Stimulated activated CD4-positive, alpha-beta T cell treated with anti-CD3 and anti-CD28 coated beads, Interleukin-4, amount 100 ng/mL, for 24 hours (primary cell): ENCODE results near the gene STRN4.
A peak's percentile ranks its signal among the peaks of the same experiment; 100 is the strongest.

Experiments
- DNase-seq: peaks from one replicate; pipeline ENCODE4 v3.0.0-alpha.2; 2020

STRN4 gene

DNA sequence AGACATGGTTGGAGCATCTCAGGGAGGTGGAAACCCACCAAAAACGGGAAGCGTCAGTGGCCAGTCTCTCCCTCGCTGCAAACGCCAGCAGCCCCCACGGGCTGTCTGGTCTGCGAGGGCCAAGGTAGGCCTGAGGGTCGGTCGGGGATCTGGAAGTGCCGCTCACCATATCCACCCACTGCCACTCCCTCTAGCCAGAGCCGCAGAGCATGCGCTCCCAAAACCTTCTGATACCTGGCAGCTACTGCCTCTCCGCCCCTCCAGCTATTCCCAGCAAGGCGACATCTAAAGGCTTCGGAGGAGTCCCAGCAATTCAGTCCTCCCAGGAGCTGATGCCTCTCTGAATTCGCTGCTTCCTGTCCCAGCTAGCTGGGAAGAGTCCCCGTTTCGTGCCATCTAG is 4.8 kb downstream of the STRN4 start:
- no peak for DNase-seq

DNA sequence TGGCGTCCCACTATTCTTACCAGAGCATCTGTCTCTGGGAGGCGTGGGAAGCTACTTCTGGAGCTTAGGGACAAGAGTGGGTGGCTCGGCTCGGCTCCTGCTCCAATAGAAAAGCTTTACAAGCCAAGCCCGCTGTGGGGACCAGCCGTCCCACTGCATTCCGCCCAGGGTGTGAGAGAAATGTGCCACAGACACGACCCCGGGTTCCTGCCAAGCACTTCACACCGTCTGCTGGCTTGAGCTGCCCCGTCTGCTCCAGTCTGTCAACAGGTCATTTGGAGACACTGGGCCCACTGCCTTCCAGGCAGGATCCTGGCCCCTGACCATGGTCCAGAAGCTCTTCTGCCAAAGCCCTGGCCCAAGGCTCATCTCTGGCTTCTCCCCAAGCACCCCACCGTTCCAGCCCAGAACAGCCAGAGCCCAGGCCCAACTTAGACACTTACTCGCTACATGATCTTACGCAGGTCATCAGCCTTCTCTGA is 6.9 kb downstream of the STRN4 start:
- DNase-seq = no peak

DNA sequence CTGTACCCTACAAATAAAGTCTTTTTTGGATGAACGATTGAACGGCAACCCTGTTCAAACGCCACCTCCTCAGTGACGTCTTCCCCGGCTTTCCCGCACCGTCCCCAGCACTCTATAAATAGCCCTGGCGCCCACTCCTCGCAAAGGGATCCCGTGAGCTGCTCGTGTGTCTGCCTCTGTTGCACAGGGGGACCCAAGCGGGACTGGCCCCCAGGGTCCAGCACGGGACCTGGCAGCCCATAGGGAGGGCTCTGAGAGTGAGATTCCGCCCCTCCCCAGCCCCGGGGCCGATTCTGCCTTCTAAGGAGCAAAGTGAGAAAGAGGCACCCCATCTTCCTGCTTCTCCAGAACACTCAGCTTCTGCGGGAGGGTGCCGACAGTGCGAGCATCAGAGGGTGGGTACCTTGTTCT is 8.5 kb downstream of the STRN4 start:
- DNase-seq = no peak

- no peak for DNase-seq
These were observed 9.0 kb downstream of the STRN4 start for GRCh38 chr19:46737298-46737654.

GRCh38 chr19:46736531-46737297 is 9.5 kb downstream of the STRN4 start:
- DNase-seq = no peak

- no peak for DNase-seq
These were observed 12.5 kb downstream of the STRN4 start for GRCh38 chr19:46733690-46734292.

- DNase-seq = no peak
These were observed 13.1 kb downstream of the STRN4 start for GRCh38 chr19:46732966-46733689.

DNA sequence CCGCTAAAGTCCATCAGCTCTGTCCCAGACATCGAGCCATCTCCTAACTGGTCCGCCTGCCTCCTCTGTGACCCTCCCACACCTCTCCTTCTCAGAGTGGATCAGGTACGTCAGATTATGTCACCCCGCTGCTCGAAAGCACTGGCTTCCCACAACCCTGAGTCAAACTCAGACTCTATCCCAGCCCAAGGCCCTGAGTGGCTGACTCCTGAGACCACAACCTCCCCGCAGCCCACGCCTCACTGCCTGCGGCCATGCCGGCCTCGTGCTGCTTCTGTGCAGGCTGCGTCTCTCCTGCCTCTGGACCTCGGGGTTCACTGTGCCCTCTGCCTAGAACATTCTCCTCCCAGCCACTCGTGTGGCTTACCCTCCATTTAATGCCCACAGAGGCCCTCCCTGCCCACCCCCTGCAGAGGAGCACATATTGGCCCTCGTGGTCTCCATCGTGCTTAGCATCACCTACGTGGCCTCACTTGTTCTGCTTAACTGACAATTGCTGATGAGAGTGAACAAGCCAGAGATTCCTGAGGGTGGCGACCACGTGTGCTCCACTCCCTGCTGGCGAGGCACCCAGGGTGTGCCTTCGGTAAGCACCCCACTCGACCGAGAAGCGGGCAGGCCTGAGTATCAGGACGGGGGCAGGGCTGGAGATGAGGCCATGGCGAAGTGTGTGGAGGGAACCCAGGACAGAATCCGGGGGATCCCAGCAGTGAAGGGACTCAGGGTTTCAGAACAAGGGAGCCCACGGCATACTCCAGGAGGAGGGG is 13.9 kb downstream of the STRN4 start:
- no peak for DNase-seq

DNA sequence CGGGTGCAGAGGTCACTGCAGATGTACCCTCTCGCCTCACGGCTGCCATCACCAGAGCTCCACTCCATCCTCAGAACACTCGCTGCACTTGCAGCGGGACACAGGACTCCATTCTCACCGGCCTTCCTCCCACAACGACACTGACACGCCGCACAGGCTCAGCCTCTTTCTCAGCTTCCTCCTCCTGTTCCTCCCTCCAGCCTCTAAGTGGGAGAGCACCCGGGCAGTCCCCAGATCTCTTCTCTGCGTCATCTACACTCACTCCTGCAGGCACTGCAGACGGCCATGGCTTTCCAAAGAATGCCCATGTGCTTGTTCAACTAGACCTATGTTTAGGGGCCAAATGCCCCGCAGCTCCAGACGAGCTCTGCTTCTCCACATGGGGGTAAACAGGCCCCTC is 14.7 kb downstream of the STRN4 start:
- no peak for DNase-seq

DNA sequence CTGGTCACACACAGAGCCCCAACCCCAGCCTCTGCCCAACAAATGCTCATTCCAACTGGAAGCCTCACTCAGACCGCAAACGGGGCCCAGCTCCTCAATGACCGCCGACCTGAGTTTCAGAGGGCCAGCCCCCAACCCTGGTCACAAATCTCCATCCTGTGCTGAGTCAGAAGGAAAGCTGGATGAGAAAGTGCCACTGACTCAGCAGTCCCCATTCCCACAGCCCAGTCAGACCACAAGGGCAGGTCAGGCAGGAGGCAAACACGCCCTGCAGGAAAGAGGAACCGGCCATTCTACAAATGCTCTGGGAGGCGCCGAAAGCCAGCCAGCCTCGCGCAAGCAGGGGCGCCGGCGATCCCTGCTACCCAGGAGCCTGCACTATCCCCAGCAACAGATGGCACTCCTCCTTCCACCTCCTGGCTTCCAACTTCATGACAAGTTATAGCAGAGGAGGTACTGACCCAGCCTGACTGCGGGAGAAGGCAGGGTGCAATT is 15.2 kb downstream of the STRN4 start:
- DNase-seq = no peak

DNA sequence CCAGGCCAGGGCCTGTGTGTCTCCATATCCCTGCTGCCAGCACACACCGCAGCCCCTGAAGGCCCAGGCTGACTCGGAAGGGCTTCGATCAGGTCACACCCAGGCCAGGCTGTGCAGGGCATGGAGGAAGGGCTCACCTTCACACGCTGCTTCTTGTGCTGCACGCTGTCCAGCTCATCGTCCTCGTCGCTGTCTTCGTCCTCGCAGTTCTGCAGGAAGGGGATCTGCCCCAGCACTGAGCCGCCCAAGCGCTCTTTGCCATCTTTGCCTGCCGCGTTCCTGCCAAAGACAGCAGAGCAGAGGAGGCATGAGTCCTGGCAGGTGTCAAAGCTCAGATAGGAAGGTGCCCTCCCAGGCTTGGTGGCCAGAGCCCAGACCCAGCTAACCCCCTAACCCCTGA is 15.7 kb downstream of the STRN4 start:
- DNase-seq = no peak

DNA sequence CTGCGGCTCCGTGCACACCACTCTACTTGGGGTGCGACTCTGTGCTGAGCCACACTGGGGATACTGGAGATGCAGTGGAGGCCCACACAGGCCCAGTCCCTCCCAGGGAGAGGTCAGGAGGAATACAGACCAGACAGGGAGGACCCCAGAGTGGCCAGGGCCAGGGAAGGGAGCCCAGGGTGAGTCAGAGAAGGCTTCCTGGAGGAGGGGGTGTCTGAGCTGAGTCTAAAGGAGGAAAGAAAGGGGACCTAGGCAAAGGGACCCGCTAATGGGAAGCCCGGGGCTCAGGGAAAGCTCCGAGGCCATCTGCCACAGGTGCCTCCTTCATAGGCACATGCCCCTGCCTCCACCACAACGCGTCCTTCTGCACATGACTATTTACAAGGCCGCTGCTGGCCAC is 16.1 kb downstream of the STRN4 start:
- DNase-seq = no peak

DNA sequence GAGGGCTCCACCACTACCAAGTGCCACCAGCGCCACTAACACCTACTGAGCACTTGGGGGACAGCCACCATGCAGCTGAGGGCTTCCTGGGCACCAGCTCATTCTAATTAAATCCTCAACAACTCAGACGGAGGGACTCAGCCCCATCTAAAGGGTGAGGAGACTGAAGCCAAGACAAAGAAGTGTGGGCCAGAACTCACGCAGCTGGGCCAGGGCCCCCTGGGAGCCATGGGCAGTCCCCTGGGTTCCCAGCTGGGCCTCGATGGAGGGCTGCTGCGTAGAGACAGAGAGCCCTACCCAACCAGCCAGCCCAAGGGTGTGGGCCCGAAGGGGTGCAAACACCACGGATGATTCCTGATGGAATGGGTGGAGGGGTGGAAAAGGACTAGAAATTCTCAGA is 16.6 kb downstream of the STRN4 start:
- no peak for DNase-seq

DNA sequence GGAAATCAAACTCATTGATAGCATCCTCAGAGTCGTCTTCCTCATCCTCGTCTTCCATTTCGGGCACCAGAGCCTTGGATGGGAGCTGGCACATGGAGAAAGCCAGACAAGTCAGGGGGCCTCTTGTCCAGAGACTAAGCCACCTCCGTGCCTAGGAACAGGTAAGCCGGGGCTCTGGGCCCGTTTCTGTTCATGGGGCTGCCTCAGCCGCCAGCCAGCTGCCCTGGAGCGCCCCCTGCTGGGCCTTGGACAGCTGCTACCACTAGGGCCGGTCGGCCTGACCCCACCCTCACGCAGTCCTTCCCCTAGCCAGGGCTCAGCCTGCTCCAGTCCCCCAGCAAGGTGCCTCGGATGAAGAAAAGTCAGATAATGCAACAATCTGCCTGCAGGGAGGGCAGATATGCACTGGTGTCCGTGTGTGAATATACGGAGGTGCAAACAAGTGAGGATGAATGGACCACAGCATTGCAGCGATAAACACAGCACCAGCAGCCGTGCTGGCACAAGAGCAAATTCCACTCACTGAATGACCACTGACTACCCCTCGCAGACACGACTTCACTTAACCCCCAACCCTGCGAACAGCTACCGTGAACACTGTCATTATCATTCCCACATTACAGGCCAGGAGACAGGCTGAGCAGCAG is 17.4 kb downstream of the STRN4 start:
- peak; percentile 82 for DNase-seq

- no peak for DNase-seq
These were observed 18.0 kb downstream of the STRN4 start for GRCh38 chr19:46728208-46728607.

DNA sequence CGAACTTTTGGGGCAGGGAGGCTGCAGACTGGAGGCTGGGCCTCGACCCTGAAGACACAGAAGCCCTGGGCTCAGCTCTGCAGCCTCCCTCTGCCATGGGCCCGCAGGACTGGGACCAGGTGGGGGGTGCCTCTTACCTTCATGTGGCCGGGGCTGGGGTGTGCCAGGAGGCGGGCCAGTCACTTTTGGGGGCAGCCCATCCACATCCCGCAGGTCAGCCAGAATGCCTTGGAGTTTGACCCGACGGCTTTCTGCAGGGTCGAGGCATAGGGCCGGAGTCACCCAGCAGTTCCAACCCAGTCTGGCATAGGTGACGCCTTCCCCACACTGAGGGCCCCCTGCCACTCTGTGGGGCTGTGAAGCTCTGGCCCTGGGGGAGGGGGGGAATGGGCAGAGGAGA is 18.5 kb downstream of the STRN4 start:
- DNase-seq = no peak

- no peak for DNase-seq
These were observed 19.2 kb downstream of the STRN4 start for GRCh38 chr19:46726971-46727501.

GRCh38 chr19:46726551-46726950 is 19.7 kb downstream of the STRN4 start:
- DNase-seq = no peak

DNA sequence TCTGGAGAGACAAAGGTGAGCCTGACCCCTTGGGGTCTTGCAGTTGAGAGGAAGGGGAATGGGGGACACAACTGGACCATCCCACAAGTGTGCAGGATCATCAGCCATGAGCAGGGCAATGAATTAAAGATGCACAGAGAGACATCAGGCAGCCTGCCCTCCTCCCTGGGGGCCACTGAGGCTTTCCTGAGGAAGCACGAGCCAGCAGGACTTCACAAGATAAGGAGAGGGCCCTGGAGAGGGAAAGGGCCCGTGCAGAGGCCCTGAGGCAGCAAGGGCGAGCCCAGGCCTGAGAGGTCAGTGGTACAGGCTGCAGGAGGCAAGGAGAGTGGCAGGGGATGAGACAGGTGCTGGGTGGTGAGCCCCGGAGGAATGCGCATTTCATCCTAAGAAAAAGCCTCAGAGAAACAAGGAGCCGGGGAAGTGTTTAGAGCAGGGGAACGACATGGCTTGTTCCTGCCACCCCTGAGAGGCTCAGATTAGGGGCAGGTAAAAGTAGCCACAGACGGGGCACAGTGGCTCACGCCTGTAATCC is 20.3 kb downstream of the STRN4 start:
- no peak for DNase-seq

GRCh38 chr19:46725036-46725820 is 21.0 kb downstream of the STRN4 start:
- DNase-seq = no peak

- no peak for DNase-seq
These were observed 21.8 kb downstream of the STRN4 start for GRCh38 chr19:46724468-46724867.
